A549 (cell line): Measurements from ENCODE around the gene GPATCH3. TPM values are rescaled to one million over a fixed set of nuclear protein-coding genes. Genes with fewer than 3 reads are reported as not detected.

ENCODE experiments used
- ATAC-seq, 2 experiments: fragments of 200-7000 bp in 1 of 2; fragments of >200 bp in 1 of 2; cut with Nextera tagmentation in 1 of 2; cut with Tn5 transposase in 1 of 2; 3 replicates each; pipeline versions ENCODE4 v1.8.0 to v1.9.1; 2018 to 2020; ENCODE audit warnings: mild to moderate bottlenecking in 1 of 2, moderate library complexity in 1 of 2
- CTCF ChIA-PET: fragments of 300-600 bp; sonication (Branson Sonifier 250); formaldehyde crosslinking; extraction: SDS; loops from one replicate; lab custom pipeline; 2021; ENCODE audit warnings: antibody characterized with exemption, inconsistent platforms; lab: Yijun Ruan, JAX
- POLR2A ChIA-PET: fragments of 350-600 bp; formaldehyde crosslinking; extraction: SDS; loops from one replicate; lab custom pipeline; 2021; ENCODE audit warnings: antibody characterized with exemption, inconsistent platforms; lab: Yijun Ruan, JAX
- DNase-seq, 2 experiments: peaks; one replicate each; pipeline versions ENCODE4 v3.0.0 to v3.0.0-alpha.2; 2011 to 2016; ENCODE audit warnings: low read depth in 1 of 2, low spot score in 1 of 2
- FAIRE-seq: peaks from 2 replicates; lab custom pipeline; 2011; peaks lifted over from hg19 to GRCh38; lab: Jason Lieb, UNC
- H3K27ac ChIP-seq, 2 experiments: fragments of >200 bp; sonication (Bioruptor Twin); formaldehyde crosslinking; 3 replicates each; pipeline ENCODE4 v1.5.1; 2016 to 2017
- H3K4me1 ChIP-seq: fragments of >200 bp; sonication (Bioruptor Twin); formaldehyde crosslinking; 3 replicates; pipeline ENCODE4 v1.6.1; 2016
- H3K4me2 ChIP-seq: fragments of >200 bp; sonication (Bioruptor Twin); formaldehyde crosslinking; 3 replicates; pipeline ENCODE4 v1.6.1; 2016
- H3K4me3 ChIP-seq: fragments of >200 bp; sonication (Bioruptor Twin); formaldehyde crosslinking; 3 replicates; pipeline ENCODE4 v1.5.1; 2016
- H3K9me3 ChIP-seq: fragments of >200 bp; sonication (Bioruptor Twin); formaldehyde crosslinking; 3 replicates; pipeline ENCODE4 v1.6.1; 2016
- ATOH8 ChIP-seq: fragments of 250-450 bp; sonication (Bioruptor Pico); IDR thresholded peaks from 2 replicates; pipeline ENCODE4 v1.5.0; 2020; ENCODE audit warnings: low read depth, mild to moderate bottlenecking, moderate library complexity
- CEBPB ChIP-seq, 2 experiments: fragments of >200 bp in 1 of 2; sonication (Bioruptor Twin) in 1 of 2; formaldehyde crosslinking in 1 of 2; IDR thresholded peaks; 2 replicates each; pipeline ENCODE4 v1.6.1; 2012 to 2016
- CTCF ChIP-seq: fragments of >200 bp; sonication (Bioruptor Twin); formaldehyde crosslinking; IDR thresholded peaks from 3 replicates; pipeline ENCODE4 v1.5.1; 2016
- E2F6 ChIP-seq: IDR thresholded peaks from 2 replicates; pipeline ENCODE4 v1.6.1; 2012; ENCODE audit warnings: low read depth, borderline replicate concordance
- ELK1 ChIP-seq: fragments of 150-350 bp; IDR thresholded peaks from 2 replicates; pipeline ENCODE4 v1.6.1; 2014; ENCODE audit warnings: low read depth, mild to moderate bottlenecking, low read length
- ESRRA ChIP-seq: fragments of 150-350 bp; IDR thresholded peaks from 2 replicates; pipeline ENCODE4 v1.6.1; 2014; ENCODE audit warnings: mild to moderate bottlenecking, low read length, borderline replicate concordance
- GATA3 ChIP-seq: IDR thresholded peaks from 2 replicates; pipeline ENCODE4 v1.6.1; 2012; ENCODE audit warnings: borderline replicate concordance
- HES2 ChIP-seq: fragments of >200 bp; sonication (Bioruptor Twin); formaldehyde crosslinking; IDR thresholded peaks from 2 replicates; pipeline ENCODE4 v1.6.1; 2016
- HOXB13 ChIP-seq: fragments of 250-450 bp; sonication (Bioruptor Pico); IDR thresholded peaks from 2 replicates; pipeline ENCODE4 v1.5.0; 2020; ENCODE audit warnings: low read depth, mild to moderate bottlenecking, moderate library complexity
- HOXB5 ChIP-seq: fragments of 250-450 bp; sonication (Bioruptor Pico); IDR thresholded peaks from 2 replicates; pipeline ENCODE4 v1.5.0; 2020; ENCODE audit warnings: mild to moderate bottlenecking, moderate library complexity
- JUN ChIP-seq, 2 experiments: fragments of >200 bp; sonication (Bioruptor Twin); formaldehyde crosslinking; IDR thresholded peaks; 2 replicates in 1 of 2; 3 replicates in 1 of 2; pipeline ENCODE4 v1.6.1; 2016 to 2017
- JUNB ChIP-seq: fragments of >200 bp; sonication (Bioruptor Twin); formaldehyde crosslinking; IDR thresholded peaks from 2 replicates; pipeline ENCODE4 v1.6.1; 2016
- KDM1A ChIP-seq: fragments of 200-600 bp; sonication (generic); IDR thresholded peaks from 2 replicates; pipeline ENCODE4 v1.6.1; 2016; ENCODE audit warnings: low read depth, mild to moderate bottlenecking
- MAX ChIP-seq: IDR thresholded peaks from 2 replicates; pipeline ENCODE4 v1.6.1; 2012
- MAZ ChIP-seq: fragments of 150-350 bp; IDR thresholded peaks from 2 replicates; pipeline ENCODE4 v1.6.1; 2014; ENCODE audit warnings: antibody characterized with exemption, low read depth, low read length, borderline replicate concordance
- NFE2L2 ChIP-seq: fragments of 150-350 bp; conservative IDR thresholded peaks from 2 replicates; pipeline ENCODE4 v1.6.1; 2014; ENCODE audit warnings: low read length
- NPAS2 ChIP-seq: fragments of 250-450 bp; sonication (Bioruptor Pico); IDR thresholded peaks from 2 replicates; pipeline ENCODE4 v1.8.0; 2022; ENCODE audit warnings: mild to moderate bottlenecking, moderate library complexity, borderline replicate concordance
- NR3C1 ChIP-seq: fragments of >200 bp; sonication (Bioruptor Twin); formaldehyde crosslinking; IDR thresholded peaks from 3 replicates; pipeline ENCODE4 v1.6.1; 2017
- PBX3 ChIP-seq: IDR thresholded peaks from 2 replicates; pipeline ENCODE4 v1.6.1; 2012
- PHF8 ChIP-seq: fragments of 200-600 bp; sonication (generic); IDR thresholded peaks from 2 replicates; pipeline ENCODE4 v1.6.1; 2016; ENCODE audit warnings: low read depth, mild to moderate bottlenecking, antibody characterized with exemption, moderate library complexity, borderline replicate concordance
- POLR2A ChIP-seq: IDR thresholded peaks from 2 replicates; pipeline ENCODE4 v1.6.1; 2012; ENCODE audit warnings: mild to moderate bottlenecking, low read length
- POLR2AphosphoS2 ChIP-seq: conservative IDR thresholded peaks from 2 replicates; pipeline ENCODE4 v1.6.1; 2012; ENCODE audit warnings: low read length, improper control_type of control experiment, inconsistent platforms
- RARB ChIP-seq: fragments of 250-450 bp; sonication (Bioruptor Pico); IDR thresholded peaks from 2 replicates; pipeline ENCODE4 v1.8.0; 2021; ENCODE audit warnings: mild to moderate bottlenecking, moderate library complexity
- RCOR1 ChIP-seq: fragments of 150-350 bp; IDR thresholded peaks from 2 replicates; pipeline ENCODE4 v1.6.1; 2014; ENCODE audit warnings: antibody characterized with exemption, low read length, low read depth
- RFX5 ChIP-seq: fragments of 450-650 bp; IDR thresholded peaks from 2 replicates; pipeline ENCODE4 v1.7.1; 2014; ENCODE audit warnings: antibody characterized with exemption, mild to moderate bottlenecking, moderate library complexity
- SMC3 ChIP-seq: fragments of >200 bp; sonication (Bioruptor Twin); formaldehyde crosslinking; IDR thresholded peaks from 3 replicates; pipeline ENCODE4 v1.6.1; 2018; ENCODE audit warnings: inconsistent platforms
- SREBF2 ChIP-seq: fragments of 450-650 bp; IDR thresholded peaks from 2 replicates; pipeline ENCODE4 v1.6.1; 2014; ENCODE audit warnings: mild to moderate bottlenecking, moderate library complexity
- TFCP2L1 ChIP-seq: fragments of 250-450 bp; sonication (Bioruptor Pico); IDR thresholded peaks from 2 replicates; pipeline ENCODE4 v1.5.0; 2021; ENCODE audit warnings: mild to moderate bottlenecking
- TP53 ChIP-seq: fragments of 250-450 bp; sonication (Bioruptor Pico); IDR thresholded peaks from 2 replicates; pipeline ENCODE4 v1.5.0; 2021; ENCODE audit warnings: mild to moderate bottlenecking, moderate library complexity
- ZC3H11A ChIP-seq: fragments of 450-650 bp; IDR thresholded peaks from 2 replicates; pipeline ENCODE4 v1.6.1; 2014; ENCODE audit warnings: antibody characterized with exemption, mild to moderate bottlenecking
- ZFP36 ChIP-seq: fragments of 450-650 bp; IDR thresholded peaks from 2 replicates; pipeline ENCODE4 v1.6.1; 2014; ENCODE audit warnings: borderline replicate concordance; ENCODE audit not compliant: partially characterized antibody
- WGBS: methylation state at CpG from one replicate; pipeline ENCODE4 v1.1.6; 2017; ENCODE audit errors: missing lambda C conversion rate; 5-methylcytosine and 5-hydroxymethylcytosine counted together
- polyA plus RNA-seq, 4 experiments: library from polyadenylated mRNA; depleted of rRNA in 3 of 4; stranded (reverse); fragments of >200 nt; fragmentation: RNase III in 1 of 4; extraction: RNeasy Plus Mini Kit Qiagen cat#74134 plus additional on column Dnase treatment in 1 of 4; gene quantifications; 2 replicates in 3 of 4; 3 replicates in 1 of 4; pipeline ENCODE4 v1.2.3, GENCODE V29; 2011 to 2017

GPATCH3 gene
- polyA plus RNA-seq, 2 of the 4 experiments (the other 2 are of a cell fraction): 5.4 to 8.7 TPM

GRCh38 chr1:26938004-26938658, 37.9 kb upstream of the GPATCH3 start:
- no peaks in the 10 kb centered on the region for H3K4me1 ChIP-seq
- H3K4me2 ChIP-seq: no peak overlapping the region
- no peak for TF ChIP-seq NPAS2 (CRISPR knock-in tag)
- TF ChIP-seq JUN (IDR thresholded peaks at IDR 0.05): no peak
- TF ChIP-seq E2F6: no peak
- no peak for TF ChIP-seq PBX3
- no peak for TF ChIP-seq ZC3H11A
- TF ChIP-seq GATA3: no peak
- TF ChIP-seq HES2: no peak
- TF ChIP-seq NR3C1: no peak
- TF ChIP-seq HOXB5 (CRISPR knock-in tag): no peak
- no peak for TF ChIP-seq TP53 (CRISPR knock-in tag)
- TF ChIP-seq ESRRA: no peak
- no peak for TF ChIP-seq HOXB13
- no peak for TF ChIP-seq SREBF2
- TF ChIP-seq RFX5: no peak
- TF ChIP-seq SMC3: no peak
- no peak for TF ChIP-seq ATOH8 (CRISPR knock-in tag)
- TF ChIP-seq, all 56 proteins: peak for 0
- CTCF ChIA-PET: interaction anchor here (1.0 to 1.2 kb wide), 3 partner anchors 11 to 29 kb away, joined by 3 to 5 read pairs (median 3); no protein-coding TSS in a partner anchor
- ATAC-seq: peak in 1 of 2 experiments; percentile 15; a peak in 2 of 6 replicates
- POLR2A ChIA-PET: no interaction called here
- WGBS: 87% methylated on average over 2 of the region's 4 CpGs
- Histone ChIP-seq H3K27ac (no peak overlapping the region), H3K9me3 (no peaks in the 10 kb centered on the region), H3K4me3 (no peak overlapping the region)
- FAIRE-seq: no peak
- DNase-seq: no peak

- ChIA-PET POLR2A (no interaction called here), CTCF (no interaction called here)
- 79% methylated on average over 6 of the region's 6 CpGs for WGBS
- H3K27ac ChIP-seq: no peak overlapping the region
- no peaks in the 10 kb centered on the region for H3K4me1 ChIP-seq
- H3K4me2 ChIP-seq: no peak overlapping the region
- DNase-seq (no peak), FAIRE-seq (no peak), ATAC-seq (no peak)
- TF ChIP-seq CEBPB (IDR thresholded peaks at IDR 0.05): no peak
- TF ChIP-seq PHF8: no peak
- TF ChIP-seq ZFP36: no peak
- no peak for TF ChIP-seq RCOR1
- no peaks in the 10 kb centered on the region for H3K9me3 ChIP-seq
- no peak overlapping the region for H3K4me3 ChIP-seq
These were observed 36.6 kb upstream of the GPATCH3 start for GRCh38 chr1:26936823-26937222.

- POLR2A ChIA-PET: no interaction called here
- no peaks in the 10 kb centered on the region for H3K9me3 ChIP-seq
- no peaks in the 10 kb centered on the region for H3K4me1 ChIP-seq
- FAIRE-seq (no peak), DNase-seq (no peak), ATAC-seq (no peak)
- H3K27ac ChIP-seq: no peak overlapping the region
- CTCF ChIA-PET: interaction anchor here (0.7 kb wide), 1 partner anchor 9 kb away, joined by 3 read pairs; no protein-coding TSS in a partner anchor
- H3K4me3 ChIP-seq: no peak overlapping the region
- H3K4me2 ChIP-seq: no peak overlapping the region
- 90% methylated on average over 3 of the region's 3 CpGs for WGBS
- TF ChIP-seq POLR2A: no peak
- TF ChIP-seq NFE2L2: no peak
- TF ChIP-seq TFCP2L1 (CRISPR knock-in tag): no peak
- TF ChIP-seq KDM1A: no peak
- TF ChIP-seq ELK1: no peak
- no peak for TF ChIP-seq MAZ
- no peak for TF ChIP-seq MAX
- TF ChIP-seq RARB: no peak
- TF ChIP-seq CTCF: no peak
- no peak for TF ChIP-seq JUNB
- no peak for TF ChIP-seq JUN (IDR thresholded peaks at IDR 0.05)
- TF ChIP-seq POLR2AphosphoS2: no peak
These were observed 32.3 kb upstream of the GPATCH3 start for GRCh38 chr1:26932531-26932930.
